Pancreas (tissue), 10 donors: ENCODE results near the gene ATP6AP1. TPM values are rescaled to one million over a fixed set of nuclear protein-coding genes. Genes with fewer than 3 reads are reported as not detected.

ENCODE experiments used
- ATAC-seq, 4 donors: fragments of 200-7000 bp; cut with Tn5 transposase; one replicate each; pipeline versions ENCODE4 v1.8.0 to v1.9.1; 2020; ENCODE audit warnings: mild to moderate bottlenecking in 4 of 4, moderate library complexity in 4 of 4
- DNase-seq, 6 donors: peaks; one replicate each; pipeline ENCODE4 v3.0.0-alpha.2; 2020
- FAIRE-seq: peaks from 2 replicates; lab custom pipeline; 2012; peaks lifted over from hg19 to GRCh38; lab: Jason Lieb, UNC
- H3K27ac ChIP-seq, 4 donors: fragments of 200-600 bp; sonication (generic); 1 replicate in 3 of 4; 2 replicates in 1 of 4; pipeline versions ENCODE4 v1.5.0 to v1.8.0; 2020
- H3K27me3 ChIP-seq, 4 donors: fragments of 200-600 bp; one replicate each; pipeline ENCODE4 v1.8.0; 2021
- H3K36me3 ChIP-seq, 3 donors: fragments of 200-600 bp; sonication (generic) in 1 of 3; one replicate each; pipeline versions ENCODE4 v1.5.0 to v1.8.0; 2020 to 2021
- H3K4me1 ChIP-seq, 3 donors: fragments of 200-600 bp; one replicate each; pipeline ENCODE4 v1.8.0; 2021
- H3K4me3 ChIP-seq, 4 donors: fragments of 200-600 bp; sonication (generic) in 2 of 4; one replicate each; pipeline versions ENCODE4 v1.5.0 to v1.8.0; 2020 to 2021
- H3K9me3 ChIP-seq, 4 donors: fragments of 200-600 bp; one replicate each; pipeline ENCODE4 v1.8.0; 2021
- CTCF ChIP-seq, 4 donors: fragments of 200-600 bp; sonication (generic) in 3 of 4; IDR thresholded peaks; one replicate each; pipeline versions ENCODE4 v1.5.0 to v1.8.0; 2021; ENCODE audit warnings: antibody characterized with exemption in 4 of 4
- WGBS, 2 donors: extraction: QIAGEN DNeasy Blood & Tissue Kit; methylation state at CpG; one replicate each; pipeline ENCODE4 v1.1.7; 2013; 5-methylcytosine and 5-hydroxymethylcytosine counted together
- intact Hi-C, 3 donors: fragments of 100-400 bp; cut with DNase I; formaldehyde crosslinking; loops; one replicate each; pipeline versions ENCODE4 v1.11.1 to v1.14.2; 2022
- polyA plus RNA-seq, 2 donors: library from polyadenylated mRNA; stranded (reverse); fragments of 200-250 nt; gene quantifications; one replicate each; pipeline ENCODE4 v1.2.3, GENCODE V29; 2013
- total RNA-seq, 6 donors: library from RNA; stranded (reverse); fragmentation: NEBNext Ultra II Directional in 4 of 6; extraction: Animal tissue kit (Norgen Biotek cat#: 25700) in 4 of 6; gene quantifications; one replicate each; pipeline versions ENCODE4 v1.2.1 to v1.2.4, GENCODE V29; 2021 to 2023
- donor health status: healthy with polysubstance abuse.
- donor health status: DM: no; HTN: no; CAD: no; lungs with moderate emphysema.
- donor health status: DM: no; HTN: no; CAD: no.
- donor health status: control.
- donor health status: control.
- donor health status: Bipolar disorder and iron deficiency.
- donor health status: DM: yes; HTN: yes; CAD: no.
- donor health status: DM: no; HTN: no; CAD: no.
- donor health status: DM: no; HTN: no; CAD: no.
- donor health status: DM: yes; HTN: yes; CAD: no.

The ATP6AP1 gene
- total and polyA plus RNA-seq, 8 donors, result 27.8 to 82.4 (median 37.7) TPM

GRCh38 chrX:154434394-154435168 lies 6.1 kb downstream of the ATP6AP1 start:
- DNase-seq (no peak), FAIRE-seq (no peak), ATAC-seq (no peak)
- Histone ChIP-seq H3K9me3 (no peaks in the 10 kb centered on the region), H3K4me3 (no peak overlapping the region), H3K4me1 (no peaks in the 10 kb centered on the region), H3K36me3 (no peaks in the 10 kb centered on the region), H3K27ac (no peak overlapping the region), H3K27me3 (no peaks in the 10 kb centered on the region)
- no peak for TF ChIP-seq CTCF (IDR thresholded peaks at IDR 0.05)
- intact Hi-C loops, result no loop called here
- 79 to 86% methylated on average over 7 of the region's 7 CpGs for WGBS, 2 donors

GRCh38 chrX:154435171-154435733 lies 6.8 kb downstream of the ATP6AP1 start:
- no peak for ATAC-seq

GRCh38 chrX:154436374-154436982 lies 8.0 kb downstream of the ATP6AP1 start:
- no peak for TF ChIP-seq CTCF (IDR thresholded peaks at IDR 0.05)
- 8 to 33% methylated on average over 37 to 54 of the region's 78 CpGs for WGBS, 2 donors
- Histone ChIP-seq H3K27ac (peak overlapping the region in 3 of 4 donors; percentile 57 to 75 (median 58)), H3K4me1 (no peaks in the 10 kb centered on the region), H3K9me3 (no peaks in the 10 kb centered on the region), H3K27me3 (no peaks in the 10 kb centered on the region), H3K4me3 (peak overlapping the region; percentile 47 to 67 (median 59)), H3K36me3 (no peaks in the 10 kb centered on the region)
- peak; percentile 40 to 74 (median 58) for ATAC-seq
- peak in 2 of 6 donors; percentile 24 to 64 for DNase-seq
- no peak for FAIRE-seq
- intact Hi-C loops, result no loop called here

More at GRCh38 chrX:154435171-154435733, 6.8 kb downstream of the ATP6AP1 start:
- no peaks in the 10 kb centered on the region for H3K4me1 ChIP-seq
- TF ChIP-seq CTCF (IDR thresholded peaks at IDR 0.05), result no peak
- DNase-seq (peak in 1 of 6 donors; percentile 57), FAIRE-seq (no peak)
- no peaks in the 10 kb centered on the region for H3K9me3 ChIP-seq
- no peak overlapping the region for H3K4me3 ChIP-seq
- 86 to 91% methylated on average over 19 of the region's 19 CpGs for WGBS, 2 donors
- H3K27ac ChIP-seq, result no peak overlapping the region
- H3K27me3 ChIP-seq, result no peaks in the 10 kb centered on the region
- H3K36me3 ChIP-seq, result no peaks in the 10 kb centered on the region
- intact Hi-C loops, result no loop called here

- H3K36me3 ChIP-seq, result no peaks in the 10 kb centered on the region
- H3K4me3 ChIP-seq, result peak within 1 kb of the TSS; percentile 47 to 67 (median 59)
- no peaks in the 10 kb centered on the region for H3K4me1 ChIP-seq
- no peak for TF ChIP-seq CTCF (IDR thresholded peaks at IDR 0.05)
- 0 to 25% methylated on average over 74 to 92 of the region's 93 CpGs for WGBS, 2 donors
- DNase-seq, result peak in 4 of 6 donors; percentile 34 to 70 (median 54)
- peak within 1 kb of the TSS in 3 of 4 donors; percentile 57 to 75 (median 58) for H3K27ac ChIP-seq
- intact Hi-C loops, result no loop called here
- H3K9me3 ChIP-seq, result no peaks in the 10 kb centered on the region
- H3K27me3 ChIP-seq, result no peaks in the 10 kb centered on the region
- no peak for FAIRE-seq
- peak; percentile 64 to 82 (median 72) for ATAC-seq
These were observed 8.7 kb downstream of the ATP6AP1 start, which contains the start of gene GDI1 for GRCh38 chrX:154436983-154437752. GDI1 (plus strand) TSS chrX:154437154; CDS start chrX:154437255, 101 bp downstream.
